Smooth muscle cell (in vitro differentiated cells): Measurements from ENCODE around the gene MARCHF7. TPM values are rescaled to one million over a fixed set of nuclear protein-coding genes. Genes with fewer than 3 reads are reported as not detected.

Experiments
- DNase-seq: peaks from one replicate; lab custom pipeline; 2025; ENCODE audit not compliant: unreplicated experiment; lab: John Stamatoyannopoulos, UW
- H2AFZ ChIP-seq: fragments of 200-600 bp; sonication (generic); 2 replicates; pipeline ENCODE4 v1.6.0; 2016; ENCODE audit warnings: antibody characterized with exemption, low read depth, mild to moderate bottlenecking
- H3F3A ChIP-seq: fragments of 200-600 bp; sonication (generic); 2 replicates; pipeline ENCODE4 v1.6.0; 2017; ENCODE audit warnings: antibody characterized with exemption, low read depth
- H3K27ac ChIP-seq: fragments of 200-600 bp; sonication (generic); 2 replicates; pipeline ENCODE4 v1.5.1; 2016; ENCODE audit warnings: low read depth, mild to moderate bottlenecking
- H3K27me3 ChIP-seq: fragments of 200-600 bp; sonication (generic); 2 replicates; pipeline ENCODE4 v1.6.1; 2016; ENCODE audit warnings: low read depth, mild to moderate bottlenecking
- H3K36me3 ChIP-seq: fragments of 200-600 bp; sonication (generic); 2 replicates; pipeline ENCODE4 v1.5.1; 2016; ENCODE audit warnings: low read depth
- H3K4me1 ChIP-seq: fragments of 200-600 bp; sonication (generic); 2 replicates; pipeline ENCODE4 v1.5.1; 2016; ENCODE audit warnings: low read depth
- H3K4me2 ChIP-seq: fragments of 200-600 bp; sonication (generic); 2 replicates; pipeline ENCODE4 v1.6.0; 2016; ENCODE audit warnings: mild to moderate bottlenecking
- H3K4me3 ChIP-seq: fragments of 200-600 bp; sonication (generic); 2 replicates; pipeline ENCODE4 v1.5.1; 2016; ENCODE audit warnings: mild to moderate bottlenecking
- H3K79me2 ChIP-seq: fragments of 200-600 bp; sonication (generic); 2 replicates; pipeline ENCODE4 v1.6.0; 2016; ENCODE audit warnings: low read depth, mild to moderate bottlenecking
- H3K9ac ChIP-seq: fragments of 200-600 bp; sonication (generic); 2 replicates; pipeline ENCODE4 v1.6.0; 2016; ENCODE audit warnings: low read depth
- H3K9me3 ChIP-seq: fragments of 200-600 bp; sonication (generic); replicated peaks from 2 replicates; pipeline ENCODE4 v1.5.1; 2016; ENCODE audit warnings: low read depth
- H4K20me1 ChIP-seq: fragments of 200-600 bp; sonication (generic); 2 replicates; pipeline ENCODE4 v1.6.0; 2016; ENCODE audit warnings: low read depth
- WGBS: methylation state at CpG from one replicate; pipeline ENCODE4 v1.1.7; 2016; ENCODE audit warnings: low lambda C conversion rate; 5-methylcytosine and 5-hydroxymethylcytosine counted together
- polyA plus RNA-seq: library from polyadenylated mRNA; unstranded; fragments of >200 nt; fragmentation: Nextera tagmentation; extraction: Ambion mirVana; gene quantifications from 2 replicates; pipeline ENCODE4 v1.2.1, GENCODE V29; 2016
- total RNA-seq: library from RNA; depleted of rRNA; stranded (reverse); fragments of >200 nt; gene quantifications from 2 replicates; pipeline ENCODE4 v1.2.3, GENCODE V29; 2014
- TF ChIP-seq, protein P1 (sequence below): fragments of 200-600 bp; sonication (generic); IDR thresholded peaks from 2 replicates; pipeline ENCODE4 v1.5.1; 2017; ENCODE audit warnings: borderline replicate concordance, mild to moderate bottlenecking, antibody characterized with exemption; ENCODE audit not compliant: insufficient read depth, poor library complexity, severe bottlenecking

The MARCHF7 gene
- total and polyA plus RNA-seq, 2 experiments from 2014 or later: 97.1 to 235 TPM

DNA sequence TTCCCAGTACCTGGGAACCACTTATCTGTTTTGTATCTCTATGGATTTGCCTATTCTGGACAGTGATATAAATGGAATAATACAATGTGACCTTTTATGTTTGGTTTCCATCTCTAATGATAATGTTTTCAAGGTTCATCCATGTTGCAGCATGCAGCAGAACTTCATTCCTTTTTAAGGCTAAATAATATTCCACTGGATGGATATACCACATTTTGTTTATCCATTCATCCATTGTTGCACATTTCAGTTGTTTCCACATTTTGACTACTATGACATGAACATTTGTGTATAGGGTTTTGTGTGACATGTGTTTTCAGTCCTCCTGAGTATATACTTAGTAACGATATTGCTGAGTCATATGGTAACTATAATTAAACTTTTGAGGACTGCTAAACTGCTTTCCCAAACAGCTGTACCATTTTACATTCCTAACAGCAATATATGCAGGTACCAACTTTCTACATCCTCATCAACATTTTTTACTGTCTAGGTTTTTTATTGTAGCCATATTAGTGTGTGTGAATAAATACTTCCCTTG is 17.7 kb upstream of the MARCHF7 start:
- Histone ChIP-seq H3K36me3 (no peaks in the 10 kb centered on the region), H3K4me3 (no peak overlapping the region), H3K4me2 (no peak overlapping the region), H3K4me1 (no peaks in the 10 kb centered on the region), H3K79me2 (no peaks in the 10 kb centered on the region), H2AFZ (no peak overlapping the region), H3K27me3 (no peaks in the 10 kb centered on the region), H3K9me3 (no peaks in the 10 kb centered on the region), H4K20me1 (no peaks in the 10 kb centered on the region), H3K27ac (no peak overlapping the region), H3K9ac (no peak overlapping the region), H3F3A (no peaks in the 10 kb centered on the region)
- no peak for DNase-seq
- 100% methylated on average over 1 of the region's 1 CpG for WGBS
- TF ChIP-seq, protein P1, sequence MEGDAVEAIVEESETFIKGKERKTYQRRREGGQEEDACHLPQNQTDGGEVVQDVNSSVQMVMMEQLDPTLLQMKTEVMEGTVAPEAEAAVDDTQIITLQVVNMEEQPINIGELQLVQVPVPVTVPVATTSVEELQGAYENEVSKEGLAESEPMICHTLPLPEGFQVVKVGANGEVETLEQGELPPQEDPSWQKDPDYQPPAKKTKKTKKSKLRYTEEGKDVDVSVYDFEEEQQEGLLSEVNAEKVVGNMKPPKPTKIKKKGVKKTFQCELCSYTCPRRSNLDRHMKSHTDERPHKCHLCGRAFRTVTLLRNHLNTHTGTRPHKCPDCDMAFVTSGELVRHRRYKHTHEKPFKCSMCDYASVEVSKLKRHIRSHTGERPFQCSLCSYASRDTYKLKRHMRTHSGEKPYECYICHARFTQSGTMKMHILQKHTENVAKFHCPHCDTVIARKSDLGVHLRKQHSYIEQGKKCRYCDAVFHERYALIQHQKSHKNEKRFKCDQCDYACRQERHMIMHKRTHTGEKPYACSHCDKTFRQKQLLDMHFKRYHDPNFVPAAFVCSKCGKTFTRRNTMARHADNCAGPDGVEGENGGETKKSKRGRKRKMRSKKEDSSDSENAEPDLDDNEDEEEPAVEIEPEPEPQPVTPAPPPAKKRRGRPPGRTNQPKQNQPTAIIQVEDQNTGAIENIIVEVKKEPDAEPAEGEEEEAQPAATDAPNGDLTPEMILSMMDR: no peak

DNA sequence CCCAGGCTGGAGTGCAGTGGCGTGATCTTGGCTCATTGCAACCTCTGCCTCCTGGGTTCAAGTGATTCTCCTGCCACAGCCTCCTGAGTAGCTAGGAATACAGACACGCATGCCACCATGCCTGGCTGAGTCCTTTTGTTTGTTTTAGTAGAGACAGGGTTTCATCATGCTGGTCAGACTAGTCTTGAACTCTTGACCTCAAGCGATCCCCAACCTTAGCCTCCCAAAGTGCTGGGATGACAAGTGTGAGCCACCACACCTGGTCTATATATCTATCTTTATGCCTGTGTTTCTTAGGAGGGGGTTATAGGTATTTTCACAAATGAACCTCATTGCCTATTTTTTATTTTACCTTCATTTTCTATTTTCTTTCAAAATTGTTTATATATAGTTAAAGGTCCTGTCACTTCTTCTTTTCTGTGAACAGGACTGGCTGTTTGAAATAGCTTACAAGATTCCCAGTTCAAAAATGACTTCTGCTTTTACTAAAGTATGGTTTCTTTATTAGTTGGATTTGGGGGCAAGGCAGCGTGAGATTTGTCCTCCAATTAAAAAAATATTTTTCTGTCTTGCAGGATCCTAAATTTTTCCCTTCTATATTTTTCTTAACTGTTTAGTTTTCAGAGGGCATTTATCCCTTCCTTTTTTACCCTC is 16.4 kb upstream of the MARCHF7 start:
- H3K4me3 ChIP-seq: no peak overlapping the region
- WGBS: 98% methylated on average over 4 of the region's 4 CpGs

DNA sequence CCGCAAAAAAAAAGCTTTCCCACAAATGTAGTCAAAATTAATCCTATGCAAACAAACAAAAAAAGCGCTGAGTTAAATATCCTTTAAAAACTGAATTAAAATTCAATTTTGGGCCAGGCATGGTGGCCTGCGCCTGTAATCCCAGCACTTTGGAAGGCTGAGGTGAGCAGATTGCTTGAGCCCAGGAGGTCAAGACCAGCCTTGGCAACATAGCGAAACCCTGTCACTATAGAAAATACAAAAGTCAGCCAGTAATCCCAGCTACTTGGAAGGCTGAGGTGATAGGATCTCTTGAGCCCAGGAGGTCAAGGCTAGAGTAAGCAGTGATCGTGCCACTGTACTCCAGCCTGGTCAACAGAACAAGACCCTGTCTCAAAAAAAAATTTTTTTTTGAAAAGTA is 8.8 kb upstream of the MARCHF7 start:
- no peaks in the 10 kb centered on the region for H3K79me2 ChIP-seq
- H2AFZ ChIP-seq: no peak overlapping the region
- 95% methylated on average over 5 of the region's 5 CpGs for WGBS
- TF ChIP-seq, protein P1: no peak
- no peak overlapping the region for H3K4me2 ChIP-seq
- H3K4me1 ChIP-seq: no peaks in the 10 kb centered on the region
- H3K4me3 ChIP-seq: no peak overlapping the region
- H3K9me3 ChIP-seq: no peaks in the 10 kb centered on the region
- H3K27me3 ChIP-seq: no peaks in the 10 kb centered on the region
- DNase-seq: no peak
- peaks cover 7% of the 10 kb centered on the region for H3F3A ChIP-seq
- H3K9ac ChIP-seq: no peak overlapping the region
- no peaks in the 10 kb centered on the region for H3K36me3 ChIP-seq
- H3K27ac ChIP-seq: no peak overlapping the region
- H4K20me1 ChIP-seq: no peaks in the 10 kb centered on the region

More for the DNA sequence above, 16.4 kb upstream of the MARCHF7 start:
- no peak overlapping the region for H3K27ac ChIP-seq
- H3K4me2 ChIP-seq: no peak overlapping the region
- no peaks in the 10 kb centered on the region for H3K27me3 ChIP-seq
- no peak overlapping the region for H3K9ac ChIP-seq
- no peaks in the 10 kb centered on the region for H3K9me3 ChIP-seq
- H3K79me2 ChIP-seq: no peaks in the 10 kb centered on the region
- no peaks in the 10 kb centered on the region for H3K4me1 ChIP-seq
- DNase-seq: no peak
- no peak overlapping the region for H2AFZ ChIP-seq
- no peaks in the 10 kb centered on the region for H3F3A ChIP-seq
- no peaks in the 10 kb centered on the region for H4K20me1 ChIP-seq
- TF ChIP-seq, protein P1: no peak
- no peaks in the 10 kb centered on the region for H3K36me3 ChIP-seq
